ENCODE data around the gene EGFL6. TPM values are rescaled to one million over a fixed set of nuclear protein-coding genes. Genes with fewer than 3 reads are reported as not detected.
A peak's percentile ranks its signal among the peaks of the same experiment; 100 is the strongest.

Gene EGFL6
- total and polyA plus RNA-seq, 8 donors: 0.02 to 0.28 (median 0.06) TPM; not detected in 3

DNA sequence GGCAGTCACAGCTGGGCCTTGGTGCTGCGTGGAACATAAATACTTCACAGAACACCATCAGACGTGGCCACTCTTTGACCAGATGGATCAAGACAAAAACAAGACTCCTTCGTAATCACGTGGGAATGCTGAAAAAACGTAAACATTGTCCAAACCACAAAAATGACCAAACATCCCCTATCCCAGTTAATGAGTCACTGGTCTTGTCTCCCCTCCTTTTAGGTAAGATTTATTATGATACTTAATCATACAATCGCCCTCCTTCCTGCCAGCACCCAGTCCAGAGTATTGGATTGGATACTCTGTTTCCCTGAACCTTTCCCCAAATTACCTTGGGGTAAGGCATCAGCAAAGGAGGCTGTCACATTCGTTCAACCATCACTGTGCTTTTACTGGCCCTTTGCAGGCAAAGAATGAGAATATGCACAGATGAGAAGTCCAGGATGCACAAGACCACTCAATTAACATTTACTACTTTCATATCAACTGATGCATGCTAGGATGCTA is 82.9 kb downstream of the EGFL6 start:
- Histone ChIP-seq H3K9me3 (no peaks in the 10 kb centered on the region), H3K27me3 (no peaks in the 10 kb centered on the region), H3K36me3 (no peaks in the 10 kb centered on the region), H3K27ac (peak overlapping the region in 2 of 4 donors; percentile 63 to 92), H3K4me3 (peak overlapping the region; percentile 13 to 63 (median 30)), H3K4me1 (peaks cover 5 to 15% (median 6%) of the 10 kb centered on the region in 3 donors)
- intact Hi-C loops (cut with DNase I): loop anchor here in 1 of 3 donors (10.0 kb wide), 1 partner anchor 92 kb away; no protein-coding TSS in a partner anchor
- no peak for DNase-seq
- FAIRE-seq: peak; percentile 17
- TF ChIP-seq, protein P1, sequence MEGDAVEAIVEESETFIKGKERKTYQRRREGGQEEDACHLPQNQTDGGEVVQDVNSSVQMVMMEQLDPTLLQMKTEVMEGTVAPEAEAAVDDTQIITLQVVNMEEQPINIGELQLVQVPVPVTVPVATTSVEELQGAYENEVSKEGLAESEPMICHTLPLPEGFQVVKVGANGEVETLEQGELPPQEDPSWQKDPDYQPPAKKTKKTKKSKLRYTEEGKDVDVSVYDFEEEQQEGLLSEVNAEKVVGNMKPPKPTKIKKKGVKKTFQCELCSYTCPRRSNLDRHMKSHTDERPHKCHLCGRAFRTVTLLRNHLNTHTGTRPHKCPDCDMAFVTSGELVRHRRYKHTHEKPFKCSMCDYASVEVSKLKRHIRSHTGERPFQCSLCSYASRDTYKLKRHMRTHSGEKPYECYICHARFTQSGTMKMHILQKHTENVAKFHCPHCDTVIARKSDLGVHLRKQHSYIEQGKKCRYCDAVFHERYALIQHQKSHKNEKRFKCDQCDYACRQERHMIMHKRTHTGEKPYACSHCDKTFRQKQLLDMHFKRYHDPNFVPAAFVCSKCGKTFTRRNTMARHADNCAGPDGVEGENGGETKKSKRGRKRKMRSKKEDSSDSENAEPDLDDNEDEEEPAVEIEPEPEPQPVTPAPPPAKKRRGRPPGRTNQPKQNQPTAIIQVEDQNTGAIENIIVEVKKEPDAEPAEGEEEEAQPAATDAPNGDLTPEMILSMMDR (IDR thresholded peaks at IDR 0.05): no peak
- ATAC-seq: no peak
- 19 to 21% methylated on average over 7 of the region's 7 CpGs for WGBS, 2 donors

DNA sequence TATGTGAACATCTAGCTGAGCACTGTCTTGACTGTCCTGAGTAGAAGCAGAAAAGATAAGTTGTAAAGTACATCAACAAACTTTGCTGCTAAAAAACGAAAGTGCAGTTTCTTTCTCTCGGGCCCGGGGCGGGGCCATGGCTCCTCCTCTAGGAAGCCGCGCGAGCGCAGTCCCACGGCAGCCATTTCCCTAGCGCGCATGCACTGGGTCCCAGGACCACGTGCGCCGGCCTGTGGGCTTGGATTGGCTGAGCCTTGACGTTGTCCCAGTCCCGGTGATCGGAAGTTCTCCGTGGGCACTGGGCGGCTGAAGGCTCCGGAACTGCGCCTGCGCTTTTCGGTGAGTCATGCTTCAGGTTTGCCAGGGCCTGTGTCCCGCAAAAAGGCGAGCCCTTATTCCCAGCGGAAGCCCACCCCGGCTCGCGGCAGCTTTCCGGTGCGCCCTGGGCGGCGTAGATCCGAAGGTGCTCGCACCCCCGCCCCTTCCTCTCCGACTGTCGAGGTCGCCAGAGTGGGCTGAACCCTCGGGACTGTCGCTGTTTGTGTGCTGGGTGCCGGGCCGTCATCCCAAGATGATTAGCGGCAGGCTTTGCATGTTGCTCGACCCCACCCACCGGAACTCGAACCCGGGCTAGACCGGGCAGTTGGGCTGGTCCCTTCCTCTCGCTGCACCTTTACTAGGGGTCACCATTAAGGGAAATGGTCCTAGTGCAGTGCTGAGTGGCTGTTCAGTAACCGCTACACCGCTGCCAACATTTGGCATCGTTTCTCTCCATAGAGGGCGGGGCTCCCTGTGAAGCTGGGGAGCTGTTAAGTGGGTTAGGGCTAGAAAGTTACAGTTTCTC is 83.7 kb downstream of the EGFL6 start, which contains the start of gene TCEANC:
Gene TCEANC (plus strand): TSS at position 292 of the 844 bp plus-strand sequence. CDS start 9,368 bp downstream, outside the sequence.
- TF ChIP-seq, protein P1 (IDR thresholded peaks at IDR 0.05): no peak
- WGBS, 2 donors: 0 to 2% methylated on average over 54 of the region's 54 CpGs
- intact Hi-C loops (cut with DNase I): loop anchor here in 1 of 3 donors (10.0 kb wide), 1 partner anchor 92 kb away; no protein-coding TSS in a partner anchor
- peak; percentile 93 to 99 (median 98) for DNase-seq
- Histone ChIP-seq H3K36me3 (no peaks in the 10 kb centered on the region), H3K27me3 (no peaks in the 10 kb centered on the region), H3K4me3 (peak within 1 kb of the TSS; percentile 26 to 63 (median 49)), H3K9me3 (no peaks in the 10 kb centered on the region), H3K4me1 (peaks cover 5 to 15% (median 6%) of the 10 kb centered on the region in 3 donors), H3K27ac (peak within 1 kb of the TSS; percentile 68 to 92 (median 76))
- ATAC-seq: peak; percentile 97 to 100 (median 100)
- FAIRE-seq: peak; percentile 99

DNA sequence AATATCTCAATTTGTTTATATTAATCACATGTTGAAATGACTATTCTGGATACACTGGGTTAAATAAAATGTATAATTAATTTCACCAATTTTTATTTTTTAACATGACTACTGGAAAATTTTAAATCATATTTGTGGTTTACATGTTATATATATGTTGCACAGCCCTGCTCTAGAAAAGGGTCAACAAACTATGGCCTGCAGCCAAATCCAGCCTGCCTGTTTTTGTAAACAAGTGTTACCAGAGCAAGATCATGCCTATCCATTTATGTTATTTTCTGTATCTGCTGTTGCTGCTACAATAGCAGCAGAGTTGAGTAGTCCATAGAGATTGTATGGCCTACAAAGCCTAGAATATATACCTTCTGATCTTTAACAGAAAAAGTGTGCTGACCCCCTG is 84.7 kb downstream of the EGFL6 start:
- ATAC-seq (no peak), DNase-seq (no peak), FAIRE-seq (peak; percentile 53)
- no peaks in the 10 kb centered on the region for H3K27me3 ChIP-seq
- intact Hi-C loops (cut with DNase I): loop anchor here in 1 of 3 donors (10.0 kb wide), 1 partner anchor 91 kb away; no protein-coding TSS in a partner anchor
- no peaks in the 10 kb centered on the region for H3K36me3 ChIP-seq
- peak overlapping the region in 1 of 4 donors; percentile 73 for H3K27ac ChIP-seq
- peaks cover 5 to 15% (median 6%) of the 10 kb centered on the region in 3 donors for H3K4me1 ChIP-seq
- peak overlapping the region in 1 of 4 donors; percentile 63 for H3K4me3 ChIP-seq
- H3K9me3 ChIP-seq: no peaks in the 10 kb centered on the region
- TF ChIP-seq, protein P1 (IDR thresholded peaks at IDR 0.05): no peak

DNA sequence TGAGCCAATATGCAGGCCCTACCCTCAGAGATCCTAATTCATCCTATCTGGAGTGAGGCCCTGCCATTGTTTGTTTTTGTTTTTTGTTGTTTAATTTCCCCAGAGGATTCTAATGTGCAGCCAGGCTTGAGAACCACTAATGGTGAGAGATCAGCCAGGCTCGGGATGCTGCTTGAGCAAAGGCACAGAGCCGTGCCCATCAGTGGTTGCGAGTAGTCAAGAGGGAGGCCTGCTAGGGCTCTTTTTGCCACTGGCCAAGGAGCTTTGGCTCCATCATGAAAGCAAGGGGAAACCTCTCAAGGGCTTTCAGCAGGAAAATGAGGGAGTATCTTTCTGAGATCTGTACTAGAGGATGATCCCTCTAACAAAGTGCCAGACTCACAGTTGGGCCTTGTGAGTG is 86.3 kb downstream of the EGFL6 start:
- Histone ChIP-seq H3K36me3 (no peaks in the 10 kb centered on the region), H3K9me3 (no peaks in the 10 kb centered on the region), H3K4me1 (peaks cover 5 to 15% (median 6%) of the 10 kb centered on the region in 3 donors), H3K27me3 (no peaks in the 10 kb centered on the region), H3K4me3 (no peak overlapping the region), H3K27ac (no peak overlapping the region)
- FAIRE-seq (no peak), DNase-seq (no peak), ATAC-seq (no peak)
- WGBS, 2 donors: 89 to 93% methylated on average over 3 of the region's 3 CpGs
- TF ChIP-seq, protein P1 (IDR thresholded peaks at IDR 0.05): no peak
- intact Hi-C loops (cut with DNase I): loop anchor here in 1 of 3 donors (10.0 kb wide), 1 partner anchor 89 kb away; no protein-coding TSS in a partner anchor
